Activated naive CD8-positive, alpha-beta T cell treated with anti-CD3 and anti-CD28 coated beads for 36 hours (primary cell): ENCODE data around the gene IFITM10. TPM values are rescaled to one million over a fixed set of nuclear protein-coding genes. Genes with fewer than 3 reads are reported as not detected.

ENCODE experiments used
- DNase-seq: peaks from one replicate; pipeline ENCODE4 v3.0.0; 2021
- H3K27ac Mint-ChIP-seq: one replicate; pipeline ENCODE4 v1.8.0; 2022; ENCODE audit warnings: mild to moderate bottlenecking, moderate library complexity, mixed read lengths
- H3K27me3 Mint-ChIP-seq: one replicate; pipeline ENCODE4 v1.8.0; 2022; ENCODE audit warnings: mild to moderate bottlenecking, mixed read lengths
- H3K36me3 Mint-ChIP-seq: one replicate; pipeline ENCODE4 v1.8.0; 2021; ENCODE audit warnings: mild to moderate bottlenecking, mixed read lengths
- H3K4me1 Mint-ChIP-seq: one replicate; pipeline ENCODE4 v1.8.0; 2021; ENCODE audit warnings: mixed read lengths
- H3K4me3 Mint-ChIP-seq: one replicate; pipeline ENCODE4 v1.8.0; 2022; ENCODE audit warnings: mild to moderate bottlenecking, moderate library complexity, mixed read lengths
- H3K9me3 Mint-ChIP-seq: one replicate; pipeline ENCODE4 v1.8.0; 2022; ENCODE audit warnings: mixed read lengths
- total RNA-seq, 2 experiments: library from RNA; stranded (reverse); gene quantifications; one replicate each; pipeline ENCODE4 v1.2.3, GENCODE V29; 2021

The IFITM10 gene
- total RNA-seq, 2 experiments from 2014 or later = not detected

DNA sequence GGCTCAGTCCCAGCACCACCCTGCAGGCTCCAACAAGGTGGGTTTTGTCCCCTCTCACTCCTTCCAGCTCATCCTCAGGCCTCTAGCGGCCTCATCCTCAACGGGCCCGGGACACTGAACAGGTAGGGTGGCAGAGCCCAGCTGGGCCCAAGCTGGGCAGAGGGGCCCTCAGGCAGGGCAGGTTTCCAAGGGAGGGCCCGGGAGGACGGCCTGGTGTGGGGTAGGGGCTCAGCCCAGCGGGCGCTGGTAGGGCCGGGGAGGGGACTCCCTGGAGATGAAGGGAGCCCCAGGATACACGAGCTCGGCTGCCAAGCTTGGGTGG is 2.5 kb upstream of the IFITM10 start:
- Mint-ChIP-seq H3K27ac (no peak overlapping the region), H3K4me3 (no peak overlapping the region), H3K27me3 (peaks cover 22% of the 10 kb centered on the region), H3K9me3 (no peaks in the 10 kb centered on the region), H3K36me3 (peaks cover 8% of the 10 kb centered on the region), H3K4me1 (peaks cover 47% of the 10 kb centered on the region)
- no peak for DNase-seq

DNA sequence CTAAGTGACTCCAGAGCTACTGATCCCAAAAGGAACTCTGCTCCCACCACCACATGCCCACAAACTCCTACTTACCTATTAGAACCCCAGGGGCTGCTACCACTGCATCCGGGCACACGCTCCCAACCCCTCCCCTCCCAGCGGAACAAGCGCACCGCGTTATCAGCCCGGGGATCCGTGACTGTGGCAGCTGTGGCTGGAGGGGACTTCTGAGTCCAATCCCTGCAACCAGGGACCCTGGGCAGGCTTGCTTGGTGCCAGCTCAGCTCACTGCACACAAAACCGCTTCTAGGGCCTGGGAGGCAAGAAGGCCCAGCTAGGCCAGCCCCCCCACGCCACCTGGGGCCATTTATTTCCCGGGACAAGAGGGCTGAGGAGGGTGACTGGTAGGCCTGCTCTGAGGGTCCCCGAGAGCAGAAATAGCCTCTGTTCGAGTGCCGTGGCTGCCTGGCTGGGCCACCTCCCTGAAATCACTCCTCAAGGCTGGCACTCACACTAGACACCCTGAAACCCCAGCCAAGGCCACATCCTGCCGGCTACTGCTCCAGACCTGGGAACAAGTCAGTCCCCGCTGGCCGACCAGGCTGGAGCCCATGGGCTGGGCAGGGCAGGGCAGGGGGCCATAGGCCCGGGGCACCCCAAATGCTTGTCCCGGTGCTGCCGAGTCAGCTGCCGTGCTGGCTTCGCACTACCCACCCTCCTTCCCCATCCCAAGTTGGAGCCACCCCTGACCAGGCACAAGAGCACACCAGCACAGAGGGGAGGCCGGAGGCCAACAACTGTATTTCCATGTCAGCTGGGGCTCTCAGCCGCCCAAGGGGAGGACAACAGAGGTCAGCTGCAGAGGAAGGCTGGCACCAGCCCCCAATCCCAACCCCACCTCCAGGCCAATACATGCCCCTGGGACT is 1.9 kb upstream of the IFITM10 start:
- H3K27me3 Mint-ChIP-seq = peaks cover 25% of the 10 kb centered on the region
- H3K4me1 Mint-ChIP-seq = peaks cover 41% of the 10 kb centered on the region
- no peak overlapping the region for H3K4me3 Mint-ChIP-seq
- no peak overlapping the region for H3K27ac Mint-ChIP-seq
- DNase-seq = no peak
- H3K36me3 Mint-ChIP-seq = peaks cover 8% of the 10 kb centered on the region
- H3K9me3 Mint-ChIP-seq = no peaks in the 10 kb centered on the region

DNA sequence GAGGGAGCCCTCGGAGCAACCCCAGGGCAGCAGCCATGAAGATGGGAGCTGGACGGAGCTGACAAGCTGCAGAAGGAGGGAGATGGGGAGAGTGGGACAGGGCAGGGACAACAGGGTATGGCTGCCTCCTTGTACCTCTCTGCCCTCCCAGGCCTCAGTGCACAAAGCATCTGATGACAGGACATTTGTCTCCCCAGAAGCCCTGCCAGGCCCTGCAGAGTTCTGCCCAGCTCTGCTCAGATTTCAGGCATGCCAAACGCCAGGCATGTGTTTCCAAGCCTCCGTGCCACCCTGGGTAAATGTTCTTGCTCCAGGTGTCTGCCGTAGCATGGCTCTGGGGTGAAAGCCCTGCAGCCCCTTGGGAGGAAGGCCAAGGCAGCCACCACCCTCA is 1.1 kb upstream of the IFITM10 start:
- Mint-ChIP-seq H3K27ac (no peak overlapping the region), H3K9me3 (no peaks in the 10 kb centered on the region), H3K36me3 (peaks cover 8% of the 10 kb centered on the region), H3K4me3 (no peak overlapping the region), H3K27me3 (peaks cover 25% of the 10 kb centered on the region), H3K4me1 (peaks cover 36% of the 10 kb centered on the region)
- no peak for DNase-seq

DNA sequence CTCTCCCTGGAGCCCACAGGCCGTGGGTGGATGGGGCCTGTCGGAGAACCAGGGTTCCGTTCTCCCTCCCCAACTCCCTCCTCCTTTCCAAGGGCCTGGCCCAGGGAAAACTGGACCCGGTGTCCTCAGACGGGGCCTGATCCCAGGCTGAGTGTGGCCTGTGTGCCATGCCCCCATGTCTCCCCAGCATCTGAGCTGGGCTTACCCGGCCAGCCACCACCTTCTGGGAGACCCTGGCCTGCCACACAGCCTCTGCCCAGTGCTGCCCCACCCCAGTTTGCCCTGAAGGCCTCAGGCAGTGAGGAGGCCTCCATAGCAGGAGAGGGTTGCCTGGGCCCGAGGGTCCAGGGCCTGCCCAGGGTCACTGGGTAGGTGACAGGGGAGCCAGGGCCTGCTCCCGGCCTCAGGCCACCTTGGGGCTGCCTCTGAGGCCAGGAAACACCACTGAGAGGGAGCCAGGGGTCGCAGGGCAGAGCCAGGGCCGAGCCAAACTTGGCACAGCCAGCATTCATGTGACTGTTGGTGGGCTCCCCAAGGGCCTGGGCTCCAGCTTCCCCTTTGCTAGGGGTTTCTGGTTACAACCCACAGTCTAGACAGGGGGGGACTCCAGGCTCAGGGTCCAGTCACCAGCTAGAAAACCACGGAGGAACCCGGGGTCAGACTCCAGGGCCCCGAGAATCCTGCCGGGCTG is 590 bp upstream of the IFITM10 start:
- Mint-ChIP-seq H3K27me3 (peaks cover 25% of the 10 kb centered on the region), H3K27ac (no peak overlapping the region), H3K9me3 (no peaks in the 10 kb centered on the region), H3K4me1 (peaks cover 35% of the 10 kb centered on the region), H3K4me3 (no peak overlapping the region), H3K36me3 (peaks cover 8% of the 10 kb centered on the region)
- DNase-seq = no peak

DNA sequence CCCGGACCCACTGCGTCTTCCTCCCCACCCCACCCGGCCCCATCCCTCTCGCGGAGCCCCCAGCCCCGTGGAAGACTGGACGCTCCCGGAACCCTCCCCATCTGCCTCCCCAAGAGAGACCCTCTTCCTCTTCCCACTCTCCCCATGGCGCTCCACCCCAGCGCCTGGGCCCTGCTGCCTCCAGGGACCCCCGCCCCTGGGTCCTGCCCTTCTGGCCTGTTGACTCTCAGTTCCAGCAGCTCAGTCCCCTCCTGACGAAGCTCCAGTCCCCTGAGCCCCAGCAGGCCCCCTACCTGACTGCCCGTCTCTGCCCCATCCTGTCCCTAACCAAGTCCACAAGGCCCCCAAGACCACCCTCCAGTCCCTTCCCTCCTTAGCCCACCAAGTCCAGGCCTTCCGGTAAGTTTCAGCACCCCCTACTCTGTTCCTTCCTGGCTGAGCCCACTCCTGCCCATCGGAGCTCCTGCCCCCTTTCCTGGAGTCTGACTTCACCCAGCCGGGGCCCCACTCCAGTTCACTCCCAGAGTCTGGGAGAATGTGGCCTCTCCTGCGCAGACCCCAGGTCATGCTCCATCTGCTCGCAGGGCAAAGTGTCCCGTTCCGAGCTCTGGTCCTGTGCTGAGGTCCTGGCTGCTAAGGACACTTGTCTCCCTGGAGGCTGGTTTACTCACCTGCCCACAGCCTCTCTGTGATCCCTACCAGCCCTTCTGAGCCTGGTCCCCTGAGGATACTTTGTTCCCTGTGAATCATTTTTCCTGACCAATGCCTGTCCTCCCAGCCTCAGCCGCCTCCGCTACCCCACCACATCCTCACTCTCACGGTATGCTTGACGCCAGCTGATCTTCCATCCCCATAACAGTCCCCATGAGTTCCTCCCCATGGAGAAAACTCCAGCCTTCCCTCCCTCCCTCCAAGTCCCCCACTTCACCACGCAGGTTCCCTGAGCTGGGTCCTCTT is 722 bp downstream of the IFITM10 start:
- peak overlapping the region; percentile 6 for H3K4me3 Mint-ChIP-seq
- H3K27ac Mint-ChIP-seq = no peak overlapping the region
- H3K36me3 Mint-ChIP-seq = peaks cover 2% of the 10 kb centered on the region
- no peaks in the 10 kb centered on the region for H3K9me3 Mint-ChIP-seq
- no peak for DNase-seq
- H3K27me3 Mint-ChIP-seq = peaks cover 25% of the 10 kb centered on the region
- peaks cover 24% of the 10 kb centered on the region for H3K4me1 Mint-ChIP-seq

DNA sequence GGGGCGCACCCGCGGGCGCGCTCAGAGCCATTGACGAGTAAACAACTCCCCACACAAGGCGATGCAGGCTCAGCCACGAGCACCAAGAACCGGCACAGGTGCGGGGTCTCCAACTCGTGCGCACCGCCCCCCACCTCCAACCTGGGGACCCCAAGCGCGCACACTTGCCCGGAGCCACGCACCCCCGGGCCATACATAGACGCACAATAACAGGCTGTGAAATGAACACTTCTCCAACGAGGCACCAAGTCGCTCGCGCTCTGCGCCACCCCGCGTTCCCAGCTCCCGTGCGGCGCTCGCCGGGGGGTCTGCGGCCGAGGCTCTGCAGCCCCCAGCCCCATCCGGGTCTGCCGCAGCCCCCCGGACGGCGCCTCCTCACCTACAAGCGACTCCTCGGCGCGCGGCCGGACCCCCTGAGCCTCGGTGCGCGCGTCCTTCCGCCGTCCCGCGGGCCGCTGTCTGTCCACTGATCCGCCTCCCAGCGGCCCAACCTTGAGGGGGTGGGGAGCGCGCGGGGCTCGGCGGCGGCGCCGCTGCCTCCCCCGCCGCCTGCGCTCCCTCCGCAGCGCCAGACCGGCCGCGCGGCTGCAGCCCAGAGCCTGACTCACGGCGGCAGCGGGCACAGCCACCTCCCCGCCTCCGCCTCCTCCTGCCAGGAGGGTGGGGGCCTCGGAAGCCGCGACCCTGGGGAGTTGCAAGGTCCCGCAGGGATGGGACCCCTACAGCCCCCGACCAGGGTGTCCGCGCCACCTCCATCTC is 1.6 kb downstream of the IFITM10 start:
- Mint-ChIP-seq H3K4me1 (peaks cover 22% of the 10 kb centered on the region), H3K36me3 (peaks cover 2% of the 10 kb centered on the region), H3K27ac (no peak overlapping the region), H3K9me3 (no peaks in the 10 kb centered on the region), H3K4me3 (peak overlapping the region; percentile 7), H3K27me3 (peaks cover 25% of the 10 kb centered on the region)
- DNase-seq = no peak

DNA sequence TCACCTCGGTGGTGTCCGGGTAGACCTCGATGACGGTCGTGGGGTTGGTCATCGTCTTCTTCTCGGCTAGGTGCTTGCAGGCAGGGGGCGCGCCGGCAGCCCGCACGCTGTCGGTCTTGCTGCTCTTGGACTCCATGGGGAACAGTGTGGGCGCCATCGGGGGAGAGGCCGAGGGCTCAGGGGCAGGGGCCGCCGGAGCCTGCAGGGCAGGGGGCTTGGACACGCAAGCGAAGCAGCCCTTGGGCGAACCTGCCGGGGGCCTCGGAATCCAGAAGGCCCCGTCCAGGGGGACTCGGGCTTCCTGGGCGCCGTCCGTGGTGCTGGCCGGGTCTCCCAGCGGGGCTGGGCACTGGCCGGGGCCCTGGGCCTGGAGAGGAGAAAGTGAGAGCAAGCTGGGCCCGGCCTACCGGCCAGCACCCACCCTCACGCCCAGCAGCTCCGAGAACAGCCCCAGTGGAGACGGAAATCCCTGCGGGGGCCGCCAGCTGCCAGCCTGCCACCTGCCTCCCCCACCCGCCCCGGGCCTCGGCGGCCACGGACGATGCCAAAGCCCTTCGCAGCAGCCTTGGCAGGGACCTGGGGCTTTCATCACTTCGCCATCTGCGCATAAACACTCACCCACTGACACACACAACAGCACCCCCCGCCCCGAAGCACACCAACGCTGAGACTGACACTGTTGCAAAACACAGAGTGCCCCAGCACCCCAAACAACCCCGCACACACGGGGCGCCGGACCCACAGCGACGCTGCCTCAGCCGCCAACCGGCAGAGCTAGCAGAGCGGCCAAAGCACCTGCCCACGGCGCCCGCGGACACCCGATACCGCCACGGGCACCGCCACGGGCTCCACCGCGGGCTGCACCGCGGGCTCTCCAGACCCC is 2.4 kb downstream of the IFITM10 start:
- no peak for DNase-seq
- Mint-ChIP-seq H3K4me3 (peak overlapping the region; percentile 8), H3K27ac (no peak overlapping the region), H3K36me3 (no peaks in the 10 kb centered on the region), H3K9me3 (no peaks in the 10 kb centered on the region), H3K4me1 (peaks cover 18% of the 10 kb centered on the region), H3K27me3 (peaks cover 25% of the 10 kb centered on the region)

DNA sequence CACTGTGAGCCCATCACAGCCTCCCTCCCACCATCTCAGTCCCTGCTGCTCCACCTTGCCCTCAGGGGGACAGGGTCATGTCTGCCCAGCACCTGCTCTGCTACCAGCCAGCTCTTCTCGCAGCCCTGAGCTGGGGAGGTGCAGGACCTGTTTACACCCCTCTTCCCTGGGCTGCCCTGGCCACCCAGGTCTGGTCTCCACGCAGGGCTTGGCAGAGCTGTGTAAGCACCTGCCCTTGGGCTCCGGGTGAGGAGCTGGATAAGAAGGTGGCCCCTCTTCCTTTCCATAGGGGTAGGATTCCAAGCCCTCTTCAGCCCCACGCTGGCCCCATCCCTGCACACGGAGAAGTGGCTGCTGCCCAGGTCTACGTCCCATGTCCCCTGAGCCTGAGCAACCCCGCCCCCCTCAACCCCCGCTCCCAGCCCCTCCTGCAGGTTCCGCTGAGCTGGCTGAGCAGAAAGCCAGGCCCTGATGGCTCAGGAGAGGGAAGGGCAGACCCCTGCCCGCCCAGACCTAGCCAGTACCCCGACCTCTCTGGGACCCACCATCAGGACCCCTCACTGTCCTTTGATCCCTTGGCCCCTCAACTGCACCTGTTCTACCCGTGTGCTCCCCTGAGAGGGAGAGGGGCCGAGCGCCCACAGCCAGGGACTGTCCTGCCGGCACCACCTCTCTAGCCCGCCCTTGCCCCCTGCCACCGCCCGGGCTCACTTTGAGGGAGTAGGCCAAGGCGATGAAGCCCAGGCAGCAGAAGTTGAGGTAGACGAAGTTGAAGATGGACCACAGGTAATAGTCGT is 3.2 kb downstream of the IFITM10 start:
- H3K4me3 Mint-ChIP-seq = no peak overlapping the region
- no peak for DNase-seq
- no peaks in the 10 kb centered on the region for H3K9me3 Mint-ChIP-seq
- H3K36me3 Mint-ChIP-seq = no peaks in the 10 kb centered on the region
- peaks cover 17% of the 10 kb centered on the region for H3K4me1 Mint-ChIP-seq
- no peak overlapping the region for H3K27ac Mint-ChIP-seq
- H3K27me3 Mint-ChIP-seq = peaks cover 25% of the 10 kb centered on the region

DNA sequence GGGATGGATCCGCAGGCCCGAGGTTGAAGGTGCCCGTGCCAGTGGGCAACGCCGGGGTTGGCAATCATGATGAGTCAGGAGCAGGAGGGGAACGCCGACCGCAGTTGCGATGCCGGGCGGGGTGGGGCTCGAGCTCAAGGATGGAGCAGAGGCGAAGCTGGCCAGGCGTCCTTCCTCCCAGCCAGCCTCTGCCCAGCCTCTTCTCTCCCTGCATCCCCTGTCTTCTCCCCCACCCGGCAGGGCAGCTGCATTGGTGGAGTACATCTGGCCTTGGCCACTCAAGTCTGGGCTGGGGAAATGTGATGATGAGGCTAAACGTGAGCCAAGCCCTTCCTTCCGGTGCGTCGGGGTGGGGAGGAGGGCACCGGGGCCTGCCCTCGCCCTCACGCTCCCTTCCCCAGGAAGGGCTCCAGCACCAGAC is 3.9 kb downstream of the IFITM10 start:
- H3K4me1 Mint-ChIP-seq = peaks cover 13% of the 10 kb centered on the region

DNA sequence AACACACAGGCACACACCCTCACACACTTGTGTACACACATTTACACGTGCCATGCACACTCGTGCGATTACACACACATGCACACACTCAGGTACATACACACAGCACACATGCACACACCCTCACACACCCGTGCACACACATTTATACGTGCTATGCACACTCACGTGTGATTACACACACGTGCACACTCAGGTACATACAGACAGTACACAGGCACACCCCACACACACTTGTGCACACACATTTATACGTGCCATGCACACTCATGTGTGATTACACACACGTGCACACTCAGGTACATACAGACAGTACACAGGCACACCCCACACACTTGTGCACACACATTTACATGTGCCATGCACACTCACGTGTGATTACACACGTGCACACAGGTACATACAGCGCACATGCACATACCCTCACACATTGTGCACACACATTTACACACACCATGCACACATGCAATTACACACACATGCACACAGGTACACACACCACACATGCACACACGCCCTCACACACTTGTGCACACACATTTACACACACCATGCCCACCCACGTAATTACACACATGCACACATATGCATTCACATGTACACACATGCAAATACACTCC is 4.6 kb downstream of the IFITM10 start:
- no peak overlapping the region for H3K27ac Mint-ChIP-seq
- no peaks in the 10 kb centered on the region for H3K9me3 Mint-ChIP-seq
- no peak overlapping the region for H3K4me3 Mint-ChIP-seq

More for the DNA sequence above, 3.9 kb downstream of the IFITM10 start:
- H3K9me3 Mint-ChIP-seq = no peaks in the 10 kb centered on the region
- no peak overlapping the region for H3K27ac Mint-ChIP-seq
- no peak overlapping the region for H3K4me3 Mint-ChIP-seq
- DNase-seq = no peak
- H3K36me3 Mint-ChIP-seq = no peaks in the 10 kb centered on the region
- peaks cover 25% of the 10 kb centered on the region for H3K27me3 Mint-ChIP-seq

DNA sequence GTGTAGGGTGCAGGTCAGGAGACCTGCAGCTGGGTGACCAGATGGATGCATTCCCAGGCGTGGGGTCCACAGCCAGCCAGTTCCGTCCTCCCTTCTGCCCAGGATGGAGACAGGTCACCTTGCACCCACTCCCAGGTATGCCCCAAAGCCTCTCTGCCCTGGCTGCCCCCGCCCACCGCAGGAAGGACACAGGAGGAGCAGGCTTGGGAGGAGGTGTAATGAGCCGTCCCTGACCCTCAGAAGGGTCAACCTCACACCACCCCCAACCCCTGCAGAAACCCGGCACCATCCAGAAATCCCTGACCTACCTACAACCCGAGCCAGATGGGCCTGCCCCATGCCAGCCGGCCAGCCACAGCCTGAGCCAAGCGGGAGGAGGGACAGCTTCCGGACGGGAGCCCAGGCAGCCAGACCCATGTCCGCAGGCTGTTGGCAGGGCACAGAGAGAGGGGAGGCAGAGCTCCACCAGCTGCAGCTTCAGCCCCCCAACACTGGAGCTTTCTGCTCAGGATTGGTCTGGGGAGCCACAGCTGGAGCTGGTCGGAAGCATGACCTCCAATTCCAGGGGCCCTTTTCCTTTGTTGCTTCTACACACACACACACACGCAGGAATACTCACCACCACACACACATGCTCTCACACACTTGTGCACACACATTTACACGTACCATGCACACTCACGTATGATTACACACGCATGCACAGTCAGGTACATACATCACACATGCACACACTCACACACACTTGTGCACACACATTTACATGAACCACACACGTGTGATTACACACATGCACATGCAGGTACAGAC is 5.3 kb downstream of the IFITM10 start:
- DNase-seq = no peak
- Mint-ChIP-seq H3K4me3 (no peak overlapping the region), H3K27ac (no peak overlapping the region), H3K27me3 (peaks cover 19% of the 10 kb centered on the region), H3K4me1 (peaks cover 8% of the 10 kb centered on the region), H3K36me3 (no peaks in the 10 kb centered on the region), H3K9me3 (no peaks in the 10 kb centered on the region)

More for the DNA sequence above, 4.6 kb downstream of the IFITM10 start:
- no peak for DNase-seq
- Mint-ChIP-seq H3K27me3 (peaks cover 25% of the 10 kb centered on the region), H3K36me3 (no peaks in the 10 kb centered on the region), H3K4me1 (peaks cover 13% of the 10 kb centered on the region)
